Fibroblast of lung (primary cell): ENCODE measurements around the gene QPCT. TPM values are rescaled to one million over a fixed set of nuclear protein-coding genes. Genes with fewer than 3 reads are reported as not detected.
A peak's percentile ranks its signal among the peaks of the same experiment; 100 is the strongest.

ENCODE experiments used
- DNase-seq, 2 donors: peaks; one replicate each; pipeline versions ENCODE4 v3.0.0 to v3.0.0-alpha.2; 2010; ENCODE audit warnings: low read depth in 2 of 2
- H2AFZ ChIP-seq: 2 replicates; pipeline ENCODE4 v1.5.1; 2012; ENCODE audit warnings: low read length, control low read depth, inconsistent platforms
- H3K27ac ChIP-seq: 2 replicates; pipeline ENCODE4 v1.5.1; 2011; ENCODE audit warnings: low read length, control low read depth; ENCODE audit not compliant: insufficient read depth
- H3K27me3 ChIP-seq: 2 replicates; pipeline ENCODE4 v1.5.1; 2011; ENCODE audit warnings: mild to moderate bottlenecking, low read length; ENCODE audit not compliant: control insufficient read depth, insufficient read depth
- H3K36me3 ChIP-seq: 2 replicates; pipeline ENCODE4 v1.5.1; 2011; ENCODE audit warnings: low read length; ENCODE audit not compliant: control insufficient read depth, insufficient read depth
- H3K4me1 ChIP-seq: 2 replicates; pipeline ENCODE4 v1.5.1; 2011; ENCODE audit warnings: low read length; ENCODE audit not compliant: control insufficient read depth, insufficient read depth; ENCODE audit errors: extremely low read depth
- H3K4me2 ChIP-seq: 2 replicates; pipeline ENCODE4 v1.5.1; 2011; ENCODE audit warnings: low read length, control low read depth; ENCODE audit not compliant: insufficient read depth; ENCODE audit errors: extremely low read depth
- H3K4me3 ChIP-seq, 4 experiments: fragments of 200-600 bp in 1 of 4; sonication (generic) in 1 of 4; replicated peaks in 1 of 4; 2 replicates each; pipeline ENCODE4 v1.5.1; 2011 to 2016; ENCODE audit warnings: low read length in 4 of 4, low read depth in 3 of 4, mild to moderate bottlenecking in 3 of 4, control low read depth in 2 of 4, inconsistent platforms in 1 of 4, mixed read lengths in 1 of 4; ENCODE audit not compliant: insufficient read depth in 1 of 4; ENCODE audit errors: control extremely low read depth in 1 of 4
- H3K79me2 ChIP-seq: 2 replicates; pipeline ENCODE4 v1.5.1; 2012; ENCODE audit warnings: mild to moderate bottlenecking, low read length, inconsistent platforms; ENCODE audit not compliant: control insufficient read depth, insufficient read depth
- H3K9ac ChIP-seq: 2 replicates; pipeline ENCODE4 v1.5.1; 2011; ENCODE audit warnings: mild to moderate bottlenecking, low read length, control low read depth; ENCODE audit not compliant: insufficient read depth
- H3K9me3 ChIP-seq: 2 replicates; pipeline ENCODE4 v1.5.1; 2012; ENCODE audit warnings: low read depth, low read length; ENCODE audit not compliant: control insufficient read depth, insufficient read depth
- H4K20me1 ChIP-seq: 2 replicates; pipeline ENCODE4 v1.5.1; 2011; ENCODE audit warnings: low read length; ENCODE audit not compliant: control insufficient read depth, insufficient read depth; ENCODE audit errors: extremely low read depth
- CTCF ChIP-seq, 2 donors: IDR thresholded peaks in 1 of 2; conservative IDR thresholded peaks in 1 of 2; 1 replicate in 1 of 2; 2 replicates in 1 of 2; pipeline ENCODE4 v1.5.1; 2011 to 2012; ENCODE audit warnings: low read length in 2 of 2, control low read depth in 1 of 2, inconsistent platforms in 1 of 2, low read depth in 1 of 2, mild to moderate bottlenecking in 1 of 2
- EZH2 ChIP-seq: IDR thresholded peaks from 2 replicates; pipeline ENCODE4 v1.5.1; 2012; ENCODE audit warnings: low read length, control low read depth, mild to moderate bottlenecking; ENCODE audit errors: missing control alignments
- polyA plus RNA-seq, 2 donors: library from polyadenylated mRNA; depleted of rRNA in 1 of 2; stranded (reverse) in 1 of 2; unstranded in 1 of 2; fragments of >200 nt; gene quantifications; 2 replicates each; pipeline ENCODE4 v1.2.1, GENCODE V29; 2011 to 2012; ENCODE audit warnings: missing spikeins in 1 of 2
- total RNA-seq: library from RNA; depleted of rRNA; stranded (reverse); fragments of >200 nt; gene quantifications from 2 replicates; pipeline ENCODE4 v1.2.1, GENCODE V29; 2014

The QPCT gene
- total and polyA plus RNA-seq, 2 donors (not counting 1 experiment from before 2014, with no cell fraction given): 6.1 to 8.4 TPM

- Histone ChIP-seq H3K36me3 (no peaks in the 10 kb centered on the region), H2AFZ (peak overlapping the region; percentile 42), H3K27ac (no peak overlapping the region), H3K9me3 (no peaks in the 10 kb centered on the region), H3K4me1 (peaks cover 4% of the 10 kb centered on the region), H3K27me3 (no peaks in the 10 kb centered on the region), H3K79me2 (no peaks in the 10 kb centered on the region), H4K20me1 (no peaks in the 10 kb centered on the region), H3K4me2 (no peak overlapping the region), H3K9ac (no peak overlapping the region), H3K4me3 (no peak overlapping the region)
- DNase-seq: no peak
- TF ChIP-seq EZH2 (no peak), CTCF (conservative IDR thresholded peaks at IDR 0.05 in 1 of 2, IDR thresholded peaks at IDR 0.05 in 1 of 2; ENCODE audit: low read depth in 1 of 2, low read length in 2 of 2) (no peak)
Measured at GRCh38 chr2:37375741-37376288, 31.4 kb downstream of the QPCT start.

GRCh38 chr2:37376421-37377186, 32.2 kb downstream of the QPCT start:
- no peak overlapping the region for H2AFZ ChIP-seq
- peak overlapping the region; percentile 27 for H3K27ac ChIP-seq
- peak overlapping the region; percentile 68 for H3K4me2 ChIP-seq

More at GRCh38 chr2:37376421-37377186, 32.2 kb downstream of the QPCT start:
- Histone ChIP-seq H3K9ac (no peak overlapping the region), H3K9me3 (no peaks in the 10 kb centered on the region), H3K27me3 (no peaks in the 10 kb centered on the region), H3K4me3 (peak overlapping the region in 2 of 4 experiments; percentile 22 to 38), H4K20me1 (no peaks in the 10 kb centered on the region), H3K36me3 (no peaks in the 10 kb centered on the region), H3K79me2 (no peaks in the 10 kb centered on the region), H3K4me1 (peaks cover 4% of the 10 kb centered on the region)
- no peak for TF ChIP-seq EZH2
- no peak for TF ChIP-seq CTCF (conservative IDR thresholded peaks at IDR 0.05 in 1 of 2, IDR thresholded peaks at IDR 0.05 in 1 of 2; ENCODE audit: low read depth in 1 of 2, low read length in 2 of 2)
- DNase-seq: peak; percentile 94
